PC-9 (cell line): ENCODE results near the gene MON1B. TPM values are rescaled to one million over a fixed set of nuclear protein-coding genes. Genes with fewer than 3 reads are reported as not detected.
"Not testable (repeated sequence)": the region's sequence is repeated elsewhere in the genome, so short reads cannot be mapped to it uniquely, and the experiment has no call there.

Experiments
- BruUV-seq: library from RNA; stranded (reverse); fragments of 400-500 nt; replicated peaks from 2 replicates; lab custom pipeline; 2021; lab: Mats Ljungman, UMichigan
- CTCF ChIA-PET: fragments of 300-600 bp; sonication (Branson Sonifier 250); formaldehyde crosslinking; loops from one replicate; lab custom pipeline; 2022; ENCODE audit warnings: antibody characterized with exemption; lab: Charles Lee
- POLR2A ChIA-PET: fragments of 300-600 bp; sonication (Branson Sonifier 250); formaldehyde crosslinking; loops from one replicate; lab custom pipeline; 2022; ENCODE audit warnings: antibody characterized with exemption; ENCODE audit not compliant: unreplicated experiment; lab: Charles Lee
- DNase-seq, 2 experiments: peaks; one replicate each; pipeline versions ENCODE4 v3.0.0 to v3.0.0-alpha.2; 2015 to 2022; ENCODE audit warnings: mixed read lengths in 1 of 2
- H2AFZ ChIP-seq: fragments of 200-600 bp; sonication (generic); 2 replicates; pipeline ENCODE4 v1.8.1; 2017; ENCODE audit warnings: antibody characterized with exemption
- H3F3A ChIP-seq: fragments of 200-600 bp; sonication (generic); 2 replicates; pipeline ENCODE4 v1.8.1; 2017; ENCODE audit warnings: antibody characterized with exemption, mild to moderate bottlenecking, low read depth; ENCODE audit not compliant: insufficient read depth
- H3K27ac ChIP-seq: fragments of 200-600 bp; sonication (generic); 2 replicates; pipeline ENCODE4 v1.6.1; 2016; ENCODE audit warnings: mixed run types
- H3K27me3 ChIP-seq: fragments of 200-600 bp; sonication (generic); 2 replicates; pipeline ENCODE4 v1.6.1; 2016; ENCODE audit warnings: low read depth, mixed run types; ENCODE audit not compliant: insufficient read depth
- H3K36me3 ChIP-seq: fragments of 200-600 bp; sonication (generic); 2 replicates; pipeline ENCODE4 v1.6.1; 2016; ENCODE audit warnings: low read depth, mixed run types
- H3K4me1 ChIP-seq: fragments of 200-600 bp; sonication (generic); replicated peaks from 2 replicates; pipeline ENCODE4 v1.6.1; 2016; ENCODE audit warnings: mixed run types; ENCODE audit not compliant: insufficient read depth
- H3K4me2 ChIP-seq: fragments of 200-600 bp; sonication (generic); 2 replicates; pipeline ENCODE4 v1.6.1; 2017; ENCODE audit warnings: mixed run types
- H3K4me3 ChIP-seq: fragments of 200-600 bp; sonication (generic); 2 replicates; pipeline ENCODE4 v1.6.1; 2016; ENCODE audit warnings: mixed run types
- H3K79me2 ChIP-seq: fragments of 200-600 bp; sonication (generic); 2 replicates; pipeline ENCODE4 v1.6.1; 2017; ENCODE audit warnings: low read depth, mixed run types
- H3K9me2 ChIP-seq: fragments of 200-600 bp; sonication (generic); 2 replicates; pipeline ENCODE4 v1.8.1; 2017; ENCODE audit warnings: mild to moderate bottlenecking; ENCODE audit not compliant: insufficient read depth
- H3K9me3 ChIP-seq: fragments of 200-600 bp; sonication (generic); 2 replicates; pipeline ENCODE4 v1.8.1; 2016; ENCODE audit warnings: low read depth; ENCODE audit not compliant: insufficient read depth
- H4K20me1 ChIP-seq: fragments of 200-600 bp; sonication (generic); 2 replicates; pipeline ENCODE4 v1.8.1; 2017; ENCODE audit not compliant: insufficient read depth
- EZH2 ChIP-seq: fragments of 200-600 bp; sonication (generic); IDR thresholded peaks from 2 replicates; pipeline ENCODE4 v1.8.0; 2017; ENCODE audit warnings: antibody characterized with exemption, low read depth
- intact Hi-C: fragments of 100-400 bp; cut with micrococcal nuclease; formaldehyde crosslinking; loops from one replicate; pipeline ENCODE4 v1.10.0; 2022; ENCODE audit not compliant: unreplicated experiment
- total RNA-seq: library from RNA; stranded (reverse); gene quantifications from 2 replicates; pipeline ENCODE4 v1.2.3, GENCODE V29; 2021
- TF ChIP-seq, protein P1 (sequence below): fragments of 200-600 bp; sonication (generic); conservative IDR thresholded peaks from 2 replicates; pipeline ENCODE4 v1.6.1; 2017; ENCODE audit warnings: mixed run types, antibody characterized with exemption, mild to moderate bottlenecking, moderate library complexity

The MON1B gene
- total RNA-seq, 1 experiment from 2014 or later, result 57.2 TPM

DNA sequence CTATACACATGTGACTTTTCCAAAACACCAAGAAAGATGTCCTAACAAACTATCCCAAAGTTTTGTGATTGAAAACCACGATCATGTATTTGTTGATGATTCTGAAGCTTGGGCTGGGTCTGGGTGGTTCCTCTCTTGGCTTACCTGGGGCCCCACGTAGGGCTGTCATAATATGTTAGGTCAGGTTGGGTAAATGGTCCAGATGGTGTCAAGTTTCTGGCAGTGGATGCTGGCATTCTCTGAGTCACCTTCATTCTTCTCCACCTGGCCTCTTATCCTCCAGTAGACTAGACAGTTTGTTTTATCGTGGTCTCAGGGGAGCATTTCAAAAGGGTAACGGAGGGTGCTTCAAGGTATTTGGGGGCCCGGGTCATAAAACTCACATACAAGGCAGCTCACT, 47.6 kb downstream of the MON1B start:
- TF ChIP-seq EZH2, result no peak
- TF ChIP-seq, protein P1, sequence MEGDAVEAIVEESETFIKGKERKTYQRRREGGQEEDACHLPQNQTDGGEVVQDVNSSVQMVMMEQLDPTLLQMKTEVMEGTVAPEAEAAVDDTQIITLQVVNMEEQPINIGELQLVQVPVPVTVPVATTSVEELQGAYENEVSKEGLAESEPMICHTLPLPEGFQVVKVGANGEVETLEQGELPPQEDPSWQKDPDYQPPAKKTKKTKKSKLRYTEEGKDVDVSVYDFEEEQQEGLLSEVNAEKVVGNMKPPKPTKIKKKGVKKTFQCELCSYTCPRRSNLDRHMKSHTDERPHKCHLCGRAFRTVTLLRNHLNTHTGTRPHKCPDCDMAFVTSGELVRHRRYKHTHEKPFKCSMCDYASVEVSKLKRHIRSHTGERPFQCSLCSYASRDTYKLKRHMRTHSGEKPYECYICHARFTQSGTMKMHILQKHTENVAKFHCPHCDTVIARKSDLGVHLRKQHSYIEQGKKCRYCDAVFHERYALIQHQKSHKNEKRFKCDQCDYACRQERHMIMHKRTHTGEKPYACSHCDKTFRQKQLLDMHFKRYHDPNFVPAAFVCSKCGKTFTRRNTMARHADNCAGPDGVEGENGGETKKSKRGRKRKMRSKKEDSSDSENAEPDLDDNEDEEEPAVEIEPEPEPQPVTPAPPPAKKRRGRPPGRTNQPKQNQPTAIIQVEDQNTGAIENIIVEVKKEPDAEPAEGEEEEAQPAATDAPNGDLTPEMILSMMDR, result no peak
- H4K20me1 ChIP-seq, result no peaks in the 10 kb centered on the region
- H3K4me2 ChIP-seq, result peak overlapping the region; percentile 11; the same call in 1 of the 2 replicates
- H3K9me2 ChIP-seq, result no peaks in the 10 kb centered on the region
- H3K79me2 ChIP-seq, result no peaks in the 10 kb centered on the region
- ChIA-PET POLR2A (no interaction called here), CTCF (interaction anchor here (0.8 kb wide), 1 partner anchor 345 kb away, joined by 3 read pairs; no protein-coding TSS in a partner anchor)
- H3K27ac ChIP-seq, result no peak overlapping the region
- no TSS peak for BruUV-seq
- H3K27me3 ChIP-seq, result 0 out of 2 replicates have a peak, but pooled peaks cover 8% of the 10 kb centered on the region
- DNase-seq, result no peak
- intact Hi-C loops, result loop anchor here (5.0 kb wide), 2 partner anchors 439 to 764 kb away; no protein-coding TSS in a partner anchor
- no peak overlapping the region for H3K4me3 ChIP-seq
- no peaks in the 10 kb centered on the region for H3K36me3 ChIP-seq
- no peaks in the 10 kb centered on the region for H3F3A ChIP-seq
- no peaks in the 10 kb centered on the region for H3K9me3 ChIP-seq
- no peak overlapping the region for H2AFZ ChIP-seq
- peaks cover 8% of the 10 kb centered on the region; the same call in 1 of the 2 replicates for H3K4me1 ChIP-seq

DNA sequence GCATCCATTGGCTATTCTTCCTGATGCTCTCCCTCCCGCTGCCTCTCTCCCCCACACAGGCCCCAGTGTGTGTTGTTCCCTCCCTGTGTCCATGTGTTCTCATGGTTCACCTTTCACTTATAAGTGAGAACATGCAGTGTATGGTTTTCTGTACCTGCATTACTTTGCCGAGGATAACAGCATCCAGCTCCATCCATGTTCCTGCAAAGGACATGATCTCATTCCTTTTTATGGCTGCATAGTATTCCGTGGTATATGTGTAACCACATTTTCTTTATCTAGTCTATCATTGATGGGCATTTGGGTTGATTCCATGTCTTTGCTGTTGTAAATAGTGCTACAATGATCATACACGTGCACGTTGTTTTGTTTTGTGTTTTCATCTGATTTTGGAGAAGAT, 51.5 kb downstream of the MON1B start:
- H2AFZ ChIP-seq, CTCF ChIA-PET, H3K27ac ChIP-seq, H4K20me1 ChIP-seq, H3K79me2 ChIP-seq, H3K36me3 ChIP-seq, BruUV-seq, H3K27me3 ChIP-seq, intact Hi-C loops, DNase-seq, H3F3A ChIP-seq, H3K9me2 ChIP-seq, H3K4me3 ChIP-seq, H3K9me3 ChIP-seq, POLR2A ChIA-PET, H3K4me2 ChIP-seq, H3K4me1 ChIP-seq: not testable (repeated sequence)

DNA sequence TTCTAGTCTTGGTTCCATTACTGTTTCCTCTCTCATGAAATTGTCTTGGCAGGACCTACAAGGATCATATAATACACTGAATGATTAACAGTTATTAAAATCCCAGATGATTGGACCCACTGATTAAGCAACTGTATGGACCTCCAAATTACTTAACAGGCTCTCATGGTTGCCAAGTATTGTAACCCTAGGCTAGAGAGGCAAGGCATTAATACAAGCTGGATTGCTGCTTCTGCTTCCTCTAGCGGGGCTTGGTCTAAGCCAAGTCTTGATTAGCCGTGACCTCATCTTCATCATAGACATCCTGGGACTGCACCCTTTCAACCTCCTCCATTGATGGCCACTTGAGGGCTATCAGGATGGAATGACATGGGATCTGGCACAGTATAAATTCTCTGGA, 55.2 kb downstream of the MON1B start:
- H3K9me2 ChIP-seq, result no peaks in the 10 kb centered on the region
- no peak overlapping the region for H2AFZ ChIP-seq
- no TSS peak for BruUV-seq
- TF ChIP-seq, protein P1, result no peak
- TF ChIP-seq EZH2, result no peak
- no peaks in the 10 kb centered on the region for H3K36me3 ChIP-seq
- H3K27ac ChIP-seq, result no peak overlapping the region
- no peak overlapping the region for H3K4me2 ChIP-seq
- H3F3A ChIP-seq, result no peaks in the 10 kb centered on the region
- ChIA-PET CTCF (no interaction called here), POLR2A (no interaction called here)
- no peaks in the 10 kb centered on the region for H3K4me1 ChIP-seq
- intact Hi-C loops, result no loop called here
- no peaks in the 10 kb centered on the region for H4K20me1 ChIP-seq
- H3K4me3 ChIP-seq, result no peak overlapping the region
- H3K27me3 ChIP-seq, result no peaks in the 10 kb centered on the region
- H3K79me2 ChIP-seq, result no peaks in the 10 kb centered on the region
- no peak for DNase-seq
- no peaks in the 10 kb centered on the region for H3K9me3 ChIP-seq

DNA sequence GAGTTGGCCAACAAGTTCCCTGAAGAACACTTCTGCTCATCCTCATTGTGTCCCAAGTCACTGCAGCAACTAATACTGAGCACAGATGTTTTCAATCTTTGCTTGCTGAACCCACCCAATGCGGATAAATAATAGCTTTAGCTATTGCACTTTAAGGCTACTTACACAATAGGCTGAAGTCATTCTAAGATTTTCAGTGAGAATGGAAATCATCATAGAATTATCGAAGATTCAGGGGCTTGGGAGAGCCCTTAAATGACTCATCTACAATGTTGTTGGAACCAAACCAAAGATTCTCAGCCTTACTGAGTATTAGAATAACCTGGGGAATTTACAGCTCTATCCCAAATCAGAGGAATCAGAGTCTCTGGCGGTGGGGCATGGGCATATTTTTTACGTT, 59.4 kb downstream of the MON1B start:
- ChIA-PET CTCF (no interaction called here), POLR2A (no interaction called here)
- Histone ChIP-seq H3K4me1 (no peaks in the 10 kb centered on the region), H3K27ac (no peak overlapping the region), H2AFZ (no peak overlapping the region), H4K20me1 (no peaks in the 10 kb centered on the region), H3K4me3 (no peak overlapping the region), H3K4me2 (no peak overlapping the region), H3K9me3 (no peaks in the 10 kb centered on the region), H3K36me3 (no peaks in the 10 kb centered on the region), H3F3A (no peaks in the 10 kb centered on the region), H3K79me2 (no peaks in the 10 kb centered on the region), H3K27me3 (no peaks in the 10 kb centered on the region), H3K9me2 (no peaks in the 10 kb centered on the region)
- intact Hi-C loops, result no loop called here
- no TSS peak for BruUV-seq
- TF ChIP-seq, protein P1, result no peak
- no peak for TF ChIP-seq EZH2
- DNase-seq, result no peak
